Measurements from ENCODE around the gene UFSP2.

Gene UFSP2

GRCh38 chr4:185426960-185427688 is 1.4 kb upstream of the UFSP2 start:
- DNase-seq (ENCODE audit: low read depth in 2 of 2): no peak

DNA sequence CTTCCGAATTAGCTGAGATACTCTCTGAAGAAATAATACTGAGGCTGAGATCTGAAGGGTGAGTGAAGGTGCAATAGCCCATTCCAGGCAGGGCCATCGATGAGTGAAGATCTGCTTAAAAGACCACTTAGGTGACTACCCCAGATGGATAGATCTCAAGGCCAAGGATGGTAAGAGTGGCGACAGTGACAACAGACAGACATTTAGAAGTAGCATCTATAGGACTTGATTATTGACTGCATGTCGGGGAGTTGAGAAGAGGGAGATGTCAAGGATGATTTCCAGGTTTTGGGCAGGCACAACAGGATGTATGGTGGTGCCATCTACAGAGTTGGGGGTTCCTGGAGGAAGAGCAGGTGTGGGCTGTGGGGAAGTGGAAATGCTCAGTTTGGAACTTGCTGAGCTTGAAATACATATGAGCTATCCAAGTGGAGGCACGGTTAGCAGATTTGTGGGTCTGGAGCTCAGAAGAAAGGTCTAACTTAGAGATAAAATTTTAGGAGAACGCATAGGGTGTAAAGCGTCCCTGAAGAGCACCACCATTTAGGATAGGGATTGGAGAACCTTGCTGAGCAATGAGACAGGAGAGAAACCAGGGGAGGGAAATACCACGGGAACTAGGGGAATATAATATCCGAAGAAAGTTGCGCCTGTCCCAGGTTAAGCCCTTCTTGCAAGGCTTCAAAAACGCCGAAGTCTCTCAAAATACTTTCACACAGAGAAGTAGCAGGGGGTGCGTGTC is 688 bp downstream of the UFSP2 start:
- DNase-seq (ENCODE audit: low read depth in 2 of 2): peak; percentile 3 to 13

- peak; percentile 28 to 45 for DNase-seq (ENCODE audit: low read depth in 2 of 2)
These were observed 4.2 kb downstream of the UFSP2 start for GRCh38 chr4:185421366-185422124.

- no peak for DNase-seq (ENCODE audit: low read depth in 2 of 2)
These were observed 8.8 kb downstream of the UFSP2 start for GRCh38 chr4:185416955-185417354.

DNA sequence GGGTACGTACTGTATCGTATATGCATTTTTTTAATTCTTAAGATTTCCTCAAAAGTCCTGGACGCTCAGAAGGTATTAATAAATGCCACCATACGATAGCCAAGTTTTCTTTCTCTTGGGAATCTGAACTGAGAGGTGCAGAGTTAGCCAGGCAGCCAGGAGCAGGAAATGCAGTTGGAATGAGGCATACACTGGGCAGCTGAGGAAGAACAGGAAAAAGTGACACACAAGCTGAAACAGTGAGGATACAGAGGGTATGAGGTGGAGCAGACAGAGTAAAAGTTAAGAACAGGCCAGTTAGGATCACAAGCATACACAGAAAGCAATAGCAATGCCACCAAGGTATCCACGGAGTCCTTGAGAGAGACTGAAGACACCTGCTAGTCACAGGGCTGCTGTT is 13.4 kb downstream of the UFSP2 start:
- no peak for DNase-seq (ENCODE audit: low read depth in 2 of 2)

DNA sequence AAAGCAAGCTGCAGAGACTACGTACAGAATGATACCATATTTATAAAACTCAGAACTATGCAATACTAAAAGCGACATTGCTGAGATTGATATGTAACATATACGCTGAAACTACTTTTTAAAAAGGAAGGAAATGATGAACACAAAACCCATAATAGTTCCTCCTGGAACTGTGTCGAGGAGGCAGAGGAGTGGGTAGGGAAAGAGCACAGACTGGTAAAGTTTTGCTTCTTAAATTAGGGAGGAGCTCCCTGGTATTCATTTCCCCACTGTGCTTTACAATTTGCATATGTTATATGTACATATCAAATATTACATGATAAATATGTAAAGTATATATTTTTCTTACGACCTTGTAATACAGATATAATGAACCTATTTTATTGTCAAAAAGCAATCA is 13.9 kb downstream of the UFSP2 start:
- DNase-seq (ENCODE audit: low read depth in 2 of 2): no peak

GRCh38 chr4:185408432-185408831 is 17.3 kb downstream of the UFSP2 start:
- DNase-seq (ENCODE audit: low read depth in 2 of 2): no peak

GRCh38 chr4:185405296-185405999 is 20.3 kb downstream of the UFSP2 start:
- no peak for DNase-seq (ENCODE audit: low read depth in 2 of 2)

- DNase-seq (ENCODE audit: low read depth in 2 of 2): no peak
These were observed 21.7 kb downstream of the UFSP2 start for GRCh38 chr4:185404031-185404430.

DNA sequence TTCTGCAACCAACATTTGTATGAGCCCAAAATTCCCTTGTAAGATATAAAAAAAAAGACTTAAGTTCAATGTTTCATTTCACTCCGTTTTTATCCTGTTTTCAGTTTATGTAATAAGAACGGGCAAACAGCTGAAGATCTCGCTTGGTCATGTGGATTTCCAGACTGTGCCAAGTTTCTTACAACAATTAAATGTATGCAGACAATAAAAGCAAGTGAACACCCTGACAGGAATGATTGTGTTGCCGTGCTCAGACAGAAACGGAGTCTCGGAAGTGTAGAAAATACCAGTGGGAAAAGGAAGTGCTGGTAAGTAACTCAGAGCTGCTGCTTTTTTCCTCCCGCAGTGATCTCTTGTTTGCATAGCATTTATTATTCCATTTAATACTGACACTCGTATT is 26.3 kb downstream of the UFSP2 start:
- DNase-seq (ENCODE audit: low read depth in 2 of 2): no peak

GRCh38 chr4:185398618-185399017 is 27.1 kb downstream of the UFSP2 start:
- no peak for DNase-seq (ENCODE audit: low read depth in 2 of 2)

- DNase-seq (ENCODE audit: low read depth in 2 of 2): peak in 1 of 2 experiments; percentile 7
These were observed 28.9 kb downstream of the UFSP2 start, which contains the start of gene ANKRD37 for GRCh38 chr4:185396724-185397385. Gene ANKRD37 (plus strand): TSS chr4:185396841. CDS start chr4:185396924, 83 bp downstream.

DNA sequence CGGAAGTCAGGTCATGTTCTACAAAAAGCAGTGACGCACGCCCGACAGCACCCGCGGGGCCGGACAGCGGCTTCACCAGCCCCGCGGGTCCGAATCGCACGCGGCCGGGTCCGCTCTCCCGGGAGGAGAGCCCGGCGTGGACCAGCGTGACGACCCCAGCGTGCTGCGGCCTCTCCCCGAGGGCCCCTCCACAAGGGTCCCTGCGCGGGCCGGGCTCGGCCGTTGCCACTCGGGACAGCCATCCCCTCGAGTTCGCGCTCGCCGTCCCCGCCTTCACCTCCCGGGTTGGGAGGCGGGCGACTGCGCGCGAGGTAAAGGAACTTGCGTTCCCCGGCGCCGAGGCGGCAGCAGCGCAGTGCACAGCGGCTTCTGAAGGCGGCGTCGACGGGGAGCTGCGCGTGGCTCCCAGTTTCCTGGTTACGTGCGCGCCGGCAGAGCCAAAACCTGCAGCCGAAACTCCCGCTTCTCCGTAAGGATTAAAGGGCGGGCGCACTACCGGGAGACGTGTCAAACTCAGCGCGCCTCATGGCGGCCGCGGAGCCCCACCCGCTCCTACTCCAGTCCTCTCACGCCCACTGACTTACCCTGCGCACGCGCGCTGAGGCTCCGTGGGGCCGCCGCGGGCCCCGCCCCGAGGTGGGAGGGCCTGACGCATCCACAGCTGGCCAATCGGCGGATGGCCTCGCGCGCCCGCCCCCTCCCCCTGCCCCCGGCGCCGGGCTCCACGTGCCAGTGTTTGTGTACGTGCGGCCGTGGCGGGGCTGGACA is 29.6 kb downstream of the UFSP2 start:
- DNase-seq (ENCODE audit: low read depth in 2 of 2): peak; percentile 96

GRCh38 chr4:185395238-185395955 is 30.4 kb downstream of the UFSP2 start, which contains the start of gene LRP2BP:
Gene LRP2BP (minus strand): TSS chr4:185395924. CDS start chr4:185378186, 17,738 bp downstream.
- DNase-seq (ENCODE audit: low read depth in 2 of 2): no peak

GRCh38 chr4:185394568-185395237 is 31.1 kb downstream of the UFSP2 start:
- no peak for DNase-seq (ENCODE audit: low read depth in 2 of 2)

DNA sequence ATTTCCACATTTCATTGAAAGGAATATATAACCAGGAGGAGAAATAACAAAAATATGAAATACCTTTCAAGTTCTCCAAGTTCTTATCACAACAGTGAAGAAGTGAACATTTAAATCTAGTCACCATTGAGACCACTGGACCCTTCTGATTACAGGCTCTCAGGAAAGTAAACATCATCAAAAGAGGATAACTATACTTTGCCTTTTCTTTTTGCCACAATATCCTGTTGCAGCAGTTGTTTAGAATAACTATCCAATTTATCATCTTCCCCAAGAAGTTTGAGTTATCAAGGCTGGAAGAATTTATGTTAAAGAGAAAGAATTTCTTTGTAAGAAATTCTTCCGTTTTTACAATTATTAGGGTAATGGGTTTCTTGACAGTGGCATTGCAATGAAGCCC is 33.6 kb downstream of the UFSP2 start:
- DNase-seq (ENCODE audit: low read depth in 2 of 2): no peak

DNA sequence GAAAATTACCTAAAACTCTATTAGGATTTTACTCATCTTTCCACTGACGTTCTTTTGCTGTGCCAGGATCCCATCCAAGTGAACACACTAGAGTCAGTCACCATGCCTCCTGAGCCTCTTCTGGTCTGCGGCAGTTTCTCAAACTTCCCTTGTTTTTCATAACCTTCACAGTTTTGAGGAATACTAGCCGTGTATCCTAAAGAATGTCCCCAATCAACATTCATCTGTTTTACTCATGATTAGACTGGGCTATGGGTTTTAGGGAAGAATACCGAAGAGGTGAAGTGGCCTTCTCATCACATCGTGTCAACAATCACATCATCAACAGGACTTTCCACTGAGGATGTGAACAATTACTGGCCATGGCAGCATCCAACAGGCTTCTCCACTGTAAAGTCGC is 34.8 kb downstream of the UFSP2 start:
- no peak for DNase-seq (ENCODE audit: low read depth in 2 of 2)

- DNase-seq (ENCODE audit: low read depth in 2 of 2): no peak
These were observed 37.8 kb downstream of the UFSP2 start for GRCh38 chr4:185387957-185388356.

- no peak for DNase-seq (ENCODE audit: low read depth in 2 of 2)
These were observed 40.8 kb downstream of the UFSP2 start for GRCh38 chr4:185384930-185385331.
